Smooth muscle cell (in vitro differentiated cells): ENCODE results near the gene PRAMEF1. TPM values are rescaled to one million over a fixed set of nuclear protein-coding genes. Genes with fewer than 3 reads are reported as not detected.

ENCODE experiments used
- DNase-seq: peaks from one replicate; lab custom pipeline; 2025; ENCODE audit not compliant: unreplicated experiment; lab: John Stamatoyannopoulos, UW
- H2AFZ ChIP-seq: fragments of 200-600 bp; sonication (generic); 2 replicates; pipeline ENCODE4 v1.6.0; 2016; ENCODE audit warnings: antibody characterized with exemption, low read depth, mild to moderate bottlenecking
- H3F3A ChIP-seq: fragments of 200-600 bp; sonication (generic); 2 replicates; pipeline ENCODE4 v1.6.0; 2017; ENCODE audit warnings: antibody characterized with exemption, low read depth
- H3K27ac ChIP-seq: fragments of 200-600 bp; sonication (generic); 2 replicates; pipeline ENCODE4 v1.5.1; 2016; ENCODE audit warnings: low read depth, mild to moderate bottlenecking
- H3K27me3 ChIP-seq: fragments of 200-600 bp; sonication (generic); 2 replicates; pipeline ENCODE4 v1.6.1; 2016; ENCODE audit warnings: low read depth, mild to moderate bottlenecking
- H3K36me3 ChIP-seq: fragments of 200-600 bp; sonication (generic); 2 replicates; pipeline ENCODE4 v1.5.1; 2016; ENCODE audit warnings: low read depth
- H3K4me1 ChIP-seq: fragments of 200-600 bp; sonication (generic); 2 replicates; pipeline ENCODE4 v1.5.1; 2016; ENCODE audit warnings: low read depth
- H3K4me2 ChIP-seq: fragments of 200-600 bp; sonication (generic); 2 replicates; pipeline ENCODE4 v1.6.0; 2016; ENCODE audit warnings: mild to moderate bottlenecking
- H3K4me3 ChIP-seq: fragments of 200-600 bp; sonication (generic); 2 replicates; pipeline ENCODE4 v1.5.1; 2016; ENCODE audit warnings: mild to moderate bottlenecking
- H3K79me2 ChIP-seq: fragments of 200-600 bp; sonication (generic); 2 replicates; pipeline ENCODE4 v1.6.0; 2016; ENCODE audit warnings: low read depth, mild to moderate bottlenecking
- H3K9ac ChIP-seq: fragments of 200-600 bp; sonication (generic); 2 replicates; pipeline ENCODE4 v1.6.0; 2016; ENCODE audit warnings: low read depth
- H3K9me3 ChIP-seq: fragments of 200-600 bp; sonication (generic); replicated peaks from 2 replicates; pipeline ENCODE4 v1.5.1; 2016; ENCODE audit warnings: low read depth
- H4K20me1 ChIP-seq: fragments of 200-600 bp; sonication (generic); 2 replicates; pipeline ENCODE4 v1.6.0; 2016; ENCODE audit warnings: low read depth
- CTCF ChIP-seq: fragments of 200-600 bp; sonication (generic); IDR thresholded peaks from 2 replicates; pipeline ENCODE4 v1.5.1; 2017; ENCODE audit warnings: borderline replicate concordance, mild to moderate bottlenecking, antibody characterized with exemption; ENCODE audit not compliant: insufficient read depth, poor library complexity, severe bottlenecking
- WGBS: methylation state at CpG from one replicate; pipeline ENCODE4 v1.1.7; 2016; ENCODE audit warnings: low lambda C conversion rate; 5-methylcytosine and 5-hydroxymethylcytosine counted together
- polyA plus RNA-seq: library from polyadenylated mRNA; unstranded; fragments of >200 nt; fragmentation: Nextera tagmentation; extraction: Ambion mirVana; gene quantifications from 2 replicates; pipeline ENCODE4 v1.2.1, GENCODE V29; 2016
- total RNA-seq: library from RNA; depleted of rRNA; stranded (reverse); fragments of >200 nt; gene quantifications from 2 replicates; pipeline ENCODE4 v1.2.3, GENCODE V29; 2014

The PRAMEF1 gene
- total and polyA plus RNA-seq, 2 experiments from 2014 or later, result not detected

- Histone ChIP-seq H3K4me3 (no peak overlapping the region), H3K27me3 (no peaks in the 10 kb centered on the region), H3K9me3 (no peaks in the 10 kb centered on the region), H3F3A (no peaks in the 10 kb centered on the region), H3K9ac (no peak overlapping the region), H3K27ac (no peak overlapping the region), H4K20me1 (no peaks in the 10 kb centered on the region), H3K79me2 (no peaks in the 10 kb centered on the region), H2AFZ (no peak overlapping the region), H3K4me1 (no peaks in the 10 kb centered on the region), H3K36me3 (no peaks in the 10 kb centered on the region), H3K4me2 (no peak overlapping the region)
- no peak for DNase-seq
- TF ChIP-seq CTCF, result no peak
- 88% methylated on average over 4 of the region's 4 CpGs for WGBS
These were observed 27.7 kb upstream of the PRAMEF1 start for GRCh38 chr1:12763479-12763878.

- Histone ChIP-seq H3K36me3 (no peaks in the 10 kb centered on the region), H3F3A (no peaks in the 10 kb centered on the region), H3K79me2 (no peaks in the 10 kb centered on the region), H2AFZ (no peak overlapping the region), H3K4me3 (no peak overlapping the region), H3K9ac (no peak overlapping the region), H3K27ac (no peak overlapping the region), H3K27me3 (no peaks in the 10 kb centered on the region), H4K20me1 (no peaks in the 10 kb centered on the region), H3K4me1 (no peaks in the 10 kb centered on the region), H3K9me3 (no peaks in the 10 kb centered on the region), H3K4me2 (no peak overlapping the region)
- no peak for TF ChIP-seq CTCF
- WGBS, result 74% methylated on average over 5 of the region's 5 CpGs
- no peak for DNase-seq
These were observed 27.2 kb upstream of the PRAMEF1 start for GRCh38 chr1:12764016-12764415.

- H3K4me3 ChIP-seq, result no peak overlapping the region
- DNase-seq, result no peak
- H3F3A ChIP-seq, result no peaks in the 10 kb centered on the region
- H3K4me2 ChIP-seq, result no peak overlapping the region
- TF ChIP-seq CTCF, result no peak
- no peak overlapping the region for H2AFZ ChIP-seq
- no peaks in the 10 kb centered on the region for H3K79me2 ChIP-seq
- no peaks in the 10 kb centered on the region for H3K36me3 ChIP-seq
- no peaks in the 10 kb centered on the region for H3K4me1 ChIP-seq
- H4K20me1 ChIP-seq, result no peaks in the 10 kb centered on the region
- no peaks in the 10 kb centered on the region for H3K27me3 ChIP-seq
- H3K9ac ChIP-seq, result no peak overlapping the region
- WGBS, result 84% methylated on average over 2 of the region's 2 CpGs
- no peaks in the 10 kb centered on the region for H3K9me3 ChIP-seq
- H3K27ac ChIP-seq, result no peak overlapping the region
These were observed 22.2 kb upstream of the PRAMEF1 start for GRCh38 chr1:12769031-12769430.

GRCh38 chr1:12769976-12770505, 21.2 kb upstream of the PRAMEF1 start:
- Histone ChIP-seq H3K27ac (no peak overlapping the region), H4K20me1 (no peaks in the 10 kb centered on the region), H3K36me3 (no peaks in the 10 kb centered on the region), H2AFZ (no peak overlapping the region), H3F3A (no peaks in the 10 kb centered on the region), H3K9me3 (no peaks in the 10 kb centered on the region), H3K9ac (no peak overlapping the region), H3K4me3 (no peak overlapping the region), H3K79me2 (no peaks in the 10 kb centered on the region), H3K27me3 (no peaks in the 10 kb centered on the region), H3K4me1 (no peaks in the 10 kb centered on the region), H3K4me2 (no peak overlapping the region)
- no peak for DNase-seq
- no peak for TF ChIP-seq CTCF
- whole genome bisulfite sequencing, result 71% methylated on average over 7 of the region's 7 CpGs
